Measurements from ENCODE around the gene KCNMA1.

DNA sequence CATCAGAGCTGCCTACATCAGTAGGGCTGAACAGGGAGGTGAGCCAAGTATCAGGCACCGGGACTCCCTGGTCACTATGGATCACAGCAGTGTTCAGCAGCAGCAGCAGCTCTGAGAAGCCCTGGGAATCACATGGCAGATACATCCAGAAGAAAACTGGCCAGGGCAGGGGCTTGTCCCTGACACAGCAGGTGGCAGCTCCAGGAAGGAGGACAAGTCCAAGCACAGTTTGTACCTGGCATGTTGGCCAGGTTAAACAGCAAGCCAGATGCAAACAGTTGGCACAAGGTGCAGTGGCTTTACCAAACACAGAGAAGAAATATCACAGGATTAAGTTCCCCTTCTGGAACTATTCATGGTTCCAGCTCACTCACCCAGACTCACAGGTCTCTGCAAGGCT lies 139.4 kb downstream of the KCNMA1 start:
- TF ChIP-seq JUND (IDR thresholded peaks at IDR 0.05; ENCODE audit: borderline replicate concordance, low read depth, low read length) = no peak
- no peak for TF ChIP-seq JUND (tag; IDR thresholded peaks at IDR 0.05; ENCODE audit: borderline replicate concordance, low read depth, low read length)
- TF ChIP-seq, protein P1, sequence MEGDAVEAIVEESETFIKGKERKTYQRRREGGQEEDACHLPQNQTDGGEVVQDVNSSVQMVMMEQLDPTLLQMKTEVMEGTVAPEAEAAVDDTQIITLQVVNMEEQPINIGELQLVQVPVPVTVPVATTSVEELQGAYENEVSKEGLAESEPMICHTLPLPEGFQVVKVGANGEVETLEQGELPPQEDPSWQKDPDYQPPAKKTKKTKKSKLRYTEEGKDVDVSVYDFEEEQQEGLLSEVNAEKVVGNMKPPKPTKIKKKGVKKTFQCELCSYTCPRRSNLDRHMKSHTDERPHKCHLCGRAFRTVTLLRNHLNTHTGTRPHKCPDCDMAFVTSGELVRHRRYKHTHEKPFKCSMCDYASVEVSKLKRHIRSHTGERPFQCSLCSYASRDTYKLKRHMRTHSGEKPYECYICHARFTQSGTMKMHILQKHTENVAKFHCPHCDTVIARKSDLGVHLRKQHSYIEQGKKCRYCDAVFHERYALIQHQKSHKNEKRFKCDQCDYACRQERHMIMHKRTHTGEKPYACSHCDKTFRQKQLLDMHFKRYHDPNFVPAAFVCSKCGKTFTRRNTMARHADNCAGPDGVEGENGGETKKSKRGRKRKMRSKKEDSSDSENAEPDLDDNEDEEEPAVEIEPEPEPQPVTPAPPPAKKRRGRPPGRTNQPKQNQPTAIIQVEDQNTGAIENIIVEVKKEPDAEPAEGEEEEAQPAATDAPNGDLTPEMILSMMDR (IDR thresholded peaks at IDR 0.05 in 2 of 3, conservative IDR thresholded peaks at IDR 0.05 in 1 of 3; ENCODE audit: insufficient read depth in 2 of 3, low read depth in 1 of 3, low read length in 3 of 3) = no peak
- TF ChIP-seq, protein P2, sequence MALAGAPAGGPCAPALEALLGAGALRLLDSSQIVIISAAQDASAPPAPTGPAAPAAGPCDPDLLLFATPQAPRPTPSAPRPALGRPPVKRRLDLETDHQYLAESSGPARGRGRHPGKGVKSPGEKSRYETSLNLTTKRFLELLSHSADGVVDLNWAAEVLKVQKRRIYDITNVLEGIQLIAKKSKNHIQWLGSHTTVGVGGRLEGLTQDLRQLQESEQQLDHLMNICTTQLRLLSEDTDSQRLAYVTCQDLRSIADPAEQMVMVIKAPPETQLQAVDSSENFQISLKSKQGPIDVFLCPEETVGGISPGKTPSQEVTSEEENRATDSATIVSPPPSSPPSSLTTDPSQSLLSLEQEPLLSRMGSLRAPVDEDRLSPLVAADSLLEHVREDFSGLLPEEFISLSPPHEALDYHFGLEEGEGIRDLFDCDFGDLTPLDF (CRISPR knock-in tag; IDR thresholded peaks at IDR 0.05) = no peak
- TF ChIP-seq SAFB2 (IDR thresholded peaks at IDR 0.05; ENCODE audit: borderline replicate concordance, low read depth, low read length, severe bottlenecking) = no peak
- TF ChIP-seq, protein P3, sequence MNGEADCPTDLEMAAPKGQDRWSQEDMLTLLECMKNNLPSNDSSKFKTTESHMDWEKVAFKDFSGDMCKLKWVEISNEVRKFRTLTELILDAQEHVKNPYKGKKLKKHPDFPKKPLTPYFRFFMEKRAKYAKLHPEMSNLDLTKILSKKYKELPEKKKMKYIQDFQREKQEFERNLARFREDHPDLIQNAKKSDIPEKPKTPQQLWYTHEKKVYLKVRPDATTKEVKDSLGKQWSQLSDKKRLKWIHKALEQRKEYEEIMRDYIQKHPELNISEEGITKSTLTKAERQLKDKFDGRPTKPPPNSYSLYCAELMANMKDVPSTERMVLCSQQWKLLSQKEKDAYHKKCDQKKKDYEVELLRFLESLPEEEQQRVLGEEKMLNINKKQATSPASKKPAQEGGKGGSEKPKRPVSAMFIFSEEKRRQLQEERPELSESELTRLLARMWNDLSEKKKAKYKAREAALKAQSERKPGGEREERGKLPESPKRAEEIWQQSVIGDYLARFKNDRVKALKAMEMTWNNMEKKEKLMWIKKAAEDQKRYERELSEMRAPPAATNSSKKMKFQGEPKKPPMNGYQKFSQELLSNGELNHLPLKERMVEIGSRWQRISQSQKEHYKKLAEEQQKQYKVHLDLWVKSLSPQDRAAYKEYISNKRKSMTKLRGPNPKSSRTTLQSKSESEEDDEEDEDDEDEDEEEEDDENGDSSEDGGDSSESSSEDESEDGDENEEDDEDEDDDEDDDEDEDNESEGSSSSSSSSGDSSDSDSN (IDR thresholded peaks at IDR 0.05; ENCODE audit: borderline replicate concordance in 1 of 2, low read depth in 2 of 2, low read length in 2 of 2) = no peak
- TF ChIP-seq MAX (CRISPR knock-in tag; IDR thresholded peaks at IDR 0.05) = no peak
- no peak for TF ChIP-seq ZNF143 (CRISPR knock-in tag; IDR thresholded peaks at IDR 0.05)
- no peak for TF ChIP-seq PCBP2 (IDR thresholded peaks at IDR 0.05; ENCODE audit: low read depth, low read length, poor library complexity, severe bottlenecking)
- TF ChIP-seq NFE2 (IDR thresholded peaks at IDR 0.05; ENCODE audit: low read depth) = no peak
